Brain microvascular endothelial cell (primary cell): ENCODE measurements around the gene ZCWPW2.
A peak's percentile ranks its signal among the peaks of the same experiment; 100 is the strongest.

Experiments
- DNase-seq: peaks from one replicate; pipeline ENCODE4 v3.0.0-alpha.2; 2020
- H3K27ac ChIP-seq: fragments of 250-450 bp; sonication (Bioruptor Pico); 2 replicates; pipeline ENCODE4 v1.5.1; 2020; ENCODE audit warnings: mild to moderate bottlenecking, moderate library complexity
- H3K27me3 ChIP-seq: fragments of 250-450 bp; sonication (Bioruptor Pico); replicated peaks from 2 replicates; pipeline ENCODE4 v1.5.1; 2020; ENCODE audit warnings: mild to moderate bottlenecking
- H3K36me3 ChIP-seq: fragments of 250-450 bp; sonication (Bioruptor Pico); replicated peaks from 2 replicates; pipeline ENCODE4 v1.5.1; 2020; ENCODE audit warnings: mild to moderate bottlenecking
- H3K4me3 ChIP-seq: 2 replicates; pipeline ENCODE4 v1.5.1; 2011; ENCODE audit warnings: low read depth, mild to moderate bottlenecking, control low read depth, low read length, moderate library complexity
- in situ Hi-C: cut with HindIII; loops from 2 replicates; pipeline ENCODE4 v1.10.0; 2017; ENCODE audit warnings: low sequenced_read_pairs, low pct_ligation_motif_present
- TF ChIP-seq, protein P1 (sequence below): IDR thresholded peaks from 2 replicates; pipeline ENCODE4 v1.5.1; 2011; ENCODE audit warnings: low read depth, mild to moderate bottlenecking, moderate library complexity, low read length, control low read depth, inconsistent platforms; ENCODE audit errors: missing control alignments

Gene ZCWPW2, protein sequence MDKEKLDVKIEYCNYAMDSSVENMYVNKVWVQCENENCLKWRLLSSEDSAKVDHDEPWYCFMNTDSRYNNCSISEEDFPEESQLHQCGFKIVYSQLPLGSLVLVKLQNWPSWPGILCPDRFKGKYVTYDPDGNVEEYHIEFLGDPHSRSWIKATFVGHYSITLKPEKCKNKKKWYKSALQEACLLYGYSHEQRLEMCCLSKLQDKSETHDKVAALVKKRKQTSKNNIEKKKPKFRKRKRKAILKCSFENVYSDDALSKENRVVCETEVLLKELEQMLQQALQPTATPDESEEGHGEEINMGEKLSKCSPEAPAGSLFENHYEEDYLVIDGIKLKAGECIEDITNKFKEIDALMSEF

DNA sequence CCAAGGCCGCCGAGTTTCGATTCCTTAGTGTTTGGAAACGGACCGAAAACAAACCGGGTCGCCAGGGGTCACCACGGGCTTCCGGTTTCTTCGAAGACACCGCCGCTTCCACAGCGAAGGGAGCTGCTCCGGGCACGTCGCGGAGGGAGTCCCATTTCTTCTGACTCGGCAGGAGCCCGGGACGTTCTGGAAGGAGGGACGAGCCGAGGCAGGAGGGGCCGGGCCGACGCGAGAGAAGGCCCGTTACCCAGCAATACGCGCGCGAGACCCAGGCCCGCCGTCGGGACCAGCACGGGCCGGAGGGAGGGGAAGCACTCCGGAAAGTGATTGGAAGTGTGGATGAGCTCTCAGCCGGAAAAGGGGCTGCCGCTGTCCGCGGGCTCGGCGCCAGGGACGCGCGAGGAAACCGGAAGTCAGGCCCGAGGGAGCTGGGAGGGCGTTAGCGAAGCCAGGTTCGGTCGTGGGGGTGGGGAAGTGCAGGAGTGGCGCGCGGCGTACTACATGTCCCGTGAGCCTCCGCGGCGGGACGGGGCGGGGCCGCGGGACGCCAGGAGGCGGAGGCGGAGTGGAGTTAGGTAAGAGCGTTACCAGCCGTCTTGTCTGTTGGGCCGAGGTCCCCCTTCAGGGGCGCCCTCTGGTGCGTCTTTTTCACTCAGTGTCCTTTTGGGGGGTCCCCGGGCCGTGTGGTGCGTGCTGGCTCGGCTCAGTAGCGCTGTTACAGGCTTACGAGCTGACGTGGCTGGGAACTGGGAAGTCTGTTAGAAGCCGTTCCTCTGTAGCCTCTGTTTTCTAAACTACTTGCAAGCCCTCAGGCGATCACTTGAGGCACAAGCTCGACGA, at the start of gene ZCWPW2, which contains the start of gene AZI2:
TSS of gene ZCWPW2 (plus strand) at position 93 of the 840 bp plus-strand sequence. CDS start 64,348 bp downstream, outside the sequence.
TSS of gene AZI2 (minus strand) at position 196 of the 840 bp plus-strand sequence. CDS start 8,207 bp downstream, outside the sequence.
- Histone ChIP-seq H3K36me3 (no peaks in the 10 kb centered on the region), H3K27ac (peak within 1 kb of the TSS; percentile 98), H3K27me3 (no peaks in the 10 kb centered on the region), H3K4me3 (peak within 1 kb of the TSS; percentile 89)
- in situ Hi-C loops = no loop called here
- TF ChIP-seq, protein P1, sequence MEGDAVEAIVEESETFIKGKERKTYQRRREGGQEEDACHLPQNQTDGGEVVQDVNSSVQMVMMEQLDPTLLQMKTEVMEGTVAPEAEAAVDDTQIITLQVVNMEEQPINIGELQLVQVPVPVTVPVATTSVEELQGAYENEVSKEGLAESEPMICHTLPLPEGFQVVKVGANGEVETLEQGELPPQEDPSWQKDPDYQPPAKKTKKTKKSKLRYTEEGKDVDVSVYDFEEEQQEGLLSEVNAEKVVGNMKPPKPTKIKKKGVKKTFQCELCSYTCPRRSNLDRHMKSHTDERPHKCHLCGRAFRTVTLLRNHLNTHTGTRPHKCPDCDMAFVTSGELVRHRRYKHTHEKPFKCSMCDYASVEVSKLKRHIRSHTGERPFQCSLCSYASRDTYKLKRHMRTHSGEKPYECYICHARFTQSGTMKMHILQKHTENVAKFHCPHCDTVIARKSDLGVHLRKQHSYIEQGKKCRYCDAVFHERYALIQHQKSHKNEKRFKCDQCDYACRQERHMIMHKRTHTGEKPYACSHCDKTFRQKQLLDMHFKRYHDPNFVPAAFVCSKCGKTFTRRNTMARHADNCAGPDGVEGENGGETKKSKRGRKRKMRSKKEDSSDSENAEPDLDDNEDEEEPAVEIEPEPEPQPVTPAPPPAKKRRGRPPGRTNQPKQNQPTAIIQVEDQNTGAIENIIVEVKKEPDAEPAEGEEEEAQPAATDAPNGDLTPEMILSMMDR = peak; percentile 30
- peak; percentile 93 for DNase-seq

DNA sequence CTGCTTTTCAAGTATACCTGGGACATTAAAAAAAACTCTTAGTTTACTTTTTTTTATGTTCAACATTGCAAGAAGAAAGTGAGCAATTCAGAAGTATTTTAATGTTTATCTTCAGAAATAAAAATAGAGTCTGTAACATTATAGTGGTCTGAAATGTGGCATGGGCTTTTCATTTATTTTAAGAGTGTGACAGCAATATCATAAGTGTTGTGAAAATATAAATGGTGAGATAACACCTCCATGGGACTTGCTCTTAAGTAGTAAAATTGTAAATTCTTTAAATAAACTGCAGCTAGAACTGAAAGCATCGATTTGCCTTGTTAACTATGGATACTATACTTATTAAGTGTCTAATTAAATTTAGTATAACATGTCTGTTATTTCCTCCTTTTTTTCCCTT, 48.8 kb upstream of the ZCWPW2 start:
- TF ChIP-seq, protein P1 = no peak
- no peaks in the 10 kb centered on the region for H3K36me3 ChIP-seq
- H3K27me3 ChIP-seq = no peaks in the 10 kb centered on the region
- in situ Hi-C loops = no loop called here
- no peak for DNase-seq
- no peak overlapping the region for H3K4me3 ChIP-seq
- H3K27ac ChIP-seq = no peak overlapping the region

DNA sequence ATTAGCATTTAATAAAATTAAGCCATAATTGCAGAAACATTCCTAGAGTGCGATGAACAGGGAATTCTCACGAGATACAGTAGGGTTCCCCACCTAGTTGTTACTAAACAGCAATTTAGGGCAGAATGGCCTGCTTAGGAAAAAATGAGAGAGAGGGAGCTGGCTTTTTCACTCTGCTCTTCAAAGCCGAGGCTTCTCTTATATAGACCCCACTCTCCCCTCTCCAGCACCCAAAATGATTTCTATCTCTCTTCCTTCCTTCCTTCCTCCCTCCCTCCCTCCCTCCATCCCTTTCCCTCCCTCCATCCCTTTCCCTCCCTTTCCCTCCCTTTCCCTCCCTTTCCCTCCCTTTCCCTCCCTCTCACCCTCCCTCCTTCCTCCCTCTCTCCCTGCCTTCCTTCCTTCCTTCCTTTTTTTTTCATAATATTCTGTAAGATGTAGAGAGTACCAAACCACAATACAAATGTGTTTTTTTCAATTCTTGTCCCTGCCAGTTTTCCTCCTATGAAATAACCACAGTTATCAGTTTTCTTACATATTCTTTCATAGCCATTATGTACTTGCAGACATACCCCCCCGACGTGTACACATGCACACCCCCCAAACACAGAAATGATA, 48.1 kb upstream of the ZCWPW2 start:
- TF ChIP-seq, protein P1 = no peak
- in situ Hi-C loops = no loop called here
- no peak overlapping the region for H3K4me3 ChIP-seq
- no peaks in the 10 kb centered on the region for H3K36me3 ChIP-seq
- no peaks in the 10 kb centered on the region for H3K27me3 ChIP-seq
- no peak overlapping the region for H3K27ac ChIP-seq
- DNase-seq = no peak

DNA sequence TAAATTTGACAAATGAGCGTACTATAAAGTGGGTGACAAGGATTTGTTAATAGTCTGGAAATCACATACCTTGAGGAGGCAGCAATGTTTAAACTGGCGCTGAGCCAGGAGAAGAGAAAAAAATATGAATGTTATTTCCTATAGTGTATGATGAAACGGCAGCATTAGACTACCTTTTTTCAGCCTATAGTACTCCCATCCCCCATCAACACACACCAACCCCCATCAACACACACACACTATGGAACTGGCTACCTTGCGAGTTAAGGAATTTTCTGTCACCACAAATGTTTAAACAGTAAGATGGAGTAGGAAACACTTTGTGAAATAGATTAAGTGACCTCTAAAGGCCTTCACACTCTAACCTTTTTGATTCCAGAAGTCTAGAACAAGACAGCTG, 46.8 kb upstream of the ZCWPW2 start:
- H3K4me3 ChIP-seq = no peak overlapping the region
- peak; percentile 8 for DNase-seq
- H3K36me3 ChIP-seq = no peaks in the 10 kb centered on the region
- no peaks in the 10 kb centered on the region for H3K27me3 ChIP-seq
- H3K27ac ChIP-seq = no peak overlapping the region
- in situ Hi-C loops = no loop called here
- TF ChIP-seq, protein P1 = no peak

DNA sequence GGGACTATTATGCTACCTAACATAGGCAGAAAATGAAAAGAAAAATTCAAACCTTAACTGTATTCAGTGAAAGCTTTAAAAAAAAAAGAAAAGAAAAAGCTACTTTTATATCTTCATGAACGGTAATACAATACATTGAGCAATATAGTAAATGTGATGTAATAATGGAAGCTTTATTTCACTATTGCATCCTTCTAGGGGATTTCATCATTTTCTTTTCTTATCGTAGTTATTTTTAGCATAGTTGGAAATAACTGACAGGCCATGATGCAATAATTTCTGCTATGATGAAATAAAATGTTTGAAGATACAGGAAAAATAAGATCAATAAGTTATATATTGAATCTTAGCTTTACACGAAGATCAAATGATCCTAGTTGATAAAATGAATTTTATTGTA, 40.3 kb upstream of the ZCWPW2 start:
- DNase-seq = no peak
- TF ChIP-seq, protein P1 = no peak
- no peak overlapping the region for H3K4me3 ChIP-seq

More for the DNA sequence above, 40.3 kb upstream of the ZCWPW2 start:
- no peaks in the 10 kb centered on the region for H3K27me3 ChIP-seq
- no peak overlapping the region for H3K27ac ChIP-seq
- in situ Hi-C loops = no loop called here
- no peaks in the 10 kb centered on the region for H3K36me3 ChIP-seq
